GM12891 (cell line): ENCODE data around the gene NAA35.

Experiments
- POLR2A ChIP-seq: IDR thresholded peaks from 2 replicates; pipeline ENCODE4 v1.6.1; 2011; ENCODE audit warnings: low read depth, low read length, control low read depth
- POLR2AphosphoS5 ChIP-seq: IDR thresholded peaks from 2 replicates; pipeline ENCODE4 v1.6.1; 2011; ENCODE audit warnings: low read depth, low read length, control low read depth
- TAF1 ChIP-seq: IDR thresholded peaks from 2 replicates; pipeline ENCODE4 v1.6.1; 2011; ENCODE audit warnings: low read depth, low read length, control low read depth

GRCh38 chr9:85909390-85909789 lies 31.6 kb upstream of the NAA35 start:
- TF ChIP-seq POLR2AphosphoS5 (no peak), POLR2A (no peak), TAF1 (no peak)
